ENCODE results near the gene FIGNL1. TPM values are rescaled to one million over a fixed set of nuclear protein-coding genes. Genes with fewer than 3 reads are reported as not detected.

The FIGNL1 gene
- polyA plus RNA-seq, 3 donors = 0.55 to 2.4 (median 1.8) TPM

- Histone ChIP-seq H3K4me3 (replicated peaks in 1 of 3; ENCODE audit: low read depth in 2 of 3, low read length in 3 of 3) (no peak overlapping the region), H3K36me3 (replicated peaks in 1 of 2; ENCODE audit: control insufficient read depth in 1 of 2, insufficient read depth in 2 of 2, low read length in 2 of 2) (no peaks in the 10 kb centered on the region), H2AFZ (ENCODE audit: insufficient read depth, low read depth, low read length, poor library complexity, severe bottlenecking) (no peak overlapping the region), H3K27ac (ENCODE audit: low read depth in 1 of 2, low read length in 2 of 2) (no peak overlapping the region), H3K4me2 (replicated peaks; ENCODE audit: extremely low read depth, low read length, poor library complexity, severe bottlenecking) (no peak overlapping the region), H3K9ac (ENCODE audit: insufficient read depth, low read length, poor library complexity, severe bottlenecking) (no peak overlapping the region), H3K79me2 (ENCODE audit: insufficient read depth, low read length) (no peaks in the 10 kb centered on the region), H4K20me1 (ENCODE audit: insufficient read depth, low read length) (no peaks in the 10 kb centered on the region), H3K9me3 (replicated peaks in 1 of 2; ENCODE audit: control insufficient read depth in 1 of 2, insufficient read depth in 1 of 2, low read length in 2 of 2) (peaks cover 0 to 4% of the 10 kb centered on the region in 2 donors), H3K4me1 (ENCODE audit: control insufficient read depth in 1 of 2, insufficient read depth in 2 of 2, low read length in 2 of 2) (no peaks in the 10 kb centered on the region), H3K27me3 (ENCODE audit: control insufficient read depth in 2 of 2, insufficient read depth in 2 of 2, low read length in 2 of 2) (peaks cover 0 to 7% of the 10 kb centered on the region in 2 donors)
- Mint-ChIP-seq H3K27me3 (ENCODE audit: low read depth in 3 of 3) (peaks cover 3 to 20% (median 12%) of the 10 kb centered on the region in 3 donors), H3K27ac (no peak overlapping the region), H3K9me3 (peaks cover 0 to 8% (median 5%) of the 10 kb centered on the region in 7 donors), H3K4me1 (no peaks in the 10 kb centered on the region), H3K36me3 (no peaks in the 10 kb centered on the region), H3K4me3 (no peak overlapping the region)
- TF ChIP-seq CTCF (IDR thresholded peaks at IDR 0.05) = no peak
- intact Hi-C loops (cut with micrococcal nuclease) = no loop called here
- no peak for DNase-seq
- WGBS (ENCODE audit: insufficient coverage) = 96% methylated on average over 27 of the region's 30 CpGs
These were observed 42.8 kb upstream of the FIGNL1 start for GRCh38 chr7:50492770-50493519.

GRCh38 chr7:50491943-50492342 lies 41.8 kb upstream of the FIGNL1 start:
- Histone ChIP-seq H3K27me3 (ENCODE audit: control insufficient read depth in 2 of 2, insufficient read depth in 2 of 2, low read length in 2 of 2) (peaks cover 0 to 1% of the 10 kb centered on the region in 2 donors), H3K36me3 (replicated peaks in 1 of 2; ENCODE audit: control insufficient read depth in 1 of 2, insufficient read depth in 2 of 2, low read length in 2 of 2) (no peaks in the 10 kb centered on the region), H3K4me3 (replicated peaks in 1 of 3; ENCODE audit: low read depth in 2 of 3, low read length in 3 of 3) (no peak overlapping the region), H2AFZ (ENCODE audit: insufficient read depth, low read depth, low read length, poor library complexity, severe bottlenecking) (no peak overlapping the region), H4K20me1 (ENCODE audit: insufficient read depth, low read length) (no peaks in the 10 kb centered on the region), H3K9me3 (replicated peaks in 1 of 2; ENCODE audit: control insufficient read depth in 1 of 2, insufficient read depth in 1 of 2, low read length in 2 of 2) (peaks cover 0 to 4% of the 10 kb centered on the region in 2 donors), H3K27ac (ENCODE audit: low read depth in 1 of 2, low read length in 2 of 2) (no peak overlapping the region), H3K4me2 (replicated peaks; ENCODE audit: extremely low read depth, low read length, poor library complexity, severe bottlenecking) (no peak overlapping the region), H3K9ac (ENCODE audit: insufficient read depth, low read length, poor library complexity, severe bottlenecking) (no peak overlapping the region), H3K4me1 (ENCODE audit: control insufficient read depth in 1 of 2, insufficient read depth in 2 of 2, low read length in 2 of 2) (no peaks in the 10 kb centered on the region), H3K79me2 (ENCODE audit: insufficient read depth, low read length) (no peaks in the 10 kb centered on the region)
- Mint-ChIP-seq H3K27me3 (ENCODE audit: low read depth in 3 of 3) (peaks cover 0 to 12% (median 11%) of the 10 kb centered on the region in 3 donors), H3K4me1 (no peaks in the 10 kb centered on the region), H3K9me3 (peaks cover 0 to 8% (median 5%) of the 10 kb centered on the region in 7 donors), H3K36me3 (no peaks in the 10 kb centered on the region), H3K4me3 (no peak overlapping the region), H3K27ac (no peak overlapping the region)
- no peak for DNase-seq
- no peak for TF ChIP-seq CTCF (IDR thresholded peaks at IDR 0.05)
- intact Hi-C loops (cut with micrococcal nuclease) = no loop called here
- WGBS (ENCODE audit: insufficient coverage) = 100% methylated on average over 1 of the region's 1 CpG
